ENCODE results near the gene CACNB2.
"Not testable (repeated sequence)": the region's sequence is repeated elsewhere in the genome, so short reads cannot be mapped to it uniquely, and the experiment has no call there.

Gene CACNB2

GRCh38 chr10:18557960-18558359, 417.7 kb downstream of the CACNB2 start:
- H3K4me3 ChIP-seq (ENCODE audit: low read length) = no peak overlapping the region
- no peak for TF ChIP-seq ZNF274 (IDR thresholded peaks at IDR 0.05; ENCODE audit: low read depth, low read length)

GRCh38 chr10:18561861-18562551, 421.8 kb downstream of the CACNB2 start:
- TF ChIP-seq ZNF274 (IDR thresholded peaks at IDR 0.05; ENCODE audit: low read depth, low read length) = no peak
- H3K4me3 ChIP-seq (ENCODE audit: low read length) = no peak overlapping the region

- no peak for TF ChIP-seq ZNF274 (IDR thresholded peaks at IDR 0.05; ENCODE audit: low read depth, low read length)
- no peak overlapping the region for H3K4me3 ChIP-seq (ENCODE audit: low read length)
Measured at GRCh38 chr10:18563003-18563726, 422.9 kb downstream of the CACNB2 start.

GRCh38 chr10:18565006-18565405, 424.8 kb downstream of the CACNB2 start:
- TF ChIP-seq ZNF274 (IDR thresholded peaks at IDR 0.05; ENCODE audit: low read depth, low read length) = no peak
- H3K4me3 ChIP-seq (ENCODE audit: low read length) = no peak overlapping the region

GRCh38 chr10:18566177-18566576, 426.0 kb downstream of the CACNB2 start:
- no peak for TF ChIP-seq ZNF274 (IDR thresholded peaks at IDR 0.05; ENCODE audit: low read depth, low read length)

GRCh38 chr10:18567343-18567856, 427.2 kb downstream of the CACNB2 start:
- no peak for TF ChIP-seq ZNF274 (IDR thresholded peaks at IDR 0.05; ENCODE audit: low read depth, low read length)
- no peak overlapping the region for H3K4me3 ChIP-seq (ENCODE audit: low read length)

More at GRCh38 chr10:18566177-18566576, 426.0 kb downstream of the CACNB2 start:
- H3K4me3 ChIP-seq (ENCODE audit: low read length) = no peak overlapping the region

- not testable (repeated sequence) for H3K4me3 ChIP-seq (ENCODE audit: low read length)
Measured at GRCh38 chr10:18570386-18570785, 430.2 kb downstream of the CACNB2 start.

GRCh38 chr10:18571076-18571475, 430.9 kb downstream of the CACNB2 start:
- no peak overlapping the region for H3K4me3 ChIP-seq (ENCODE audit: low read length)
- no peak for TF ChIP-seq ZNF274 (IDR thresholded peaks at IDR 0.05; ENCODE audit: low read depth, low read length)

- no peak overlapping the region for H3K4me3 ChIP-seq (ENCODE audit: low read length)
- TF ChIP-seq ZNF274 (IDR thresholded peaks at IDR 0.05; ENCODE audit: low read depth, low read length) = no peak
Measured at GRCh38 chr10:18571780-18572179, 431.6 kb downstream of the CACNB2 start.

- TF ChIP-seq ZNF274 (IDR thresholded peaks at IDR 0.05; ENCODE audit: low read depth, low read length) = no peak
- no peak overlapping the region for H3K4me3 ChIP-seq (ENCODE audit: low read length)
Measured at GRCh38 chr10:18572959-18573561, 432.8 kb downstream of the CACNB2 start.

- no peak overlapping the region for H3K4me3 ChIP-seq (ENCODE audit: low read length)
- TF ChIP-seq ZNF274 (IDR thresholded peaks at IDR 0.05; ENCODE audit: low read depth, low read length) = no peak
Measured at GRCh38 chr10:18576586-18576985, 436.4 kb downstream of the CACNB2 start.

- no peak for TF ChIP-seq ZNF274 (IDR thresholded peaks at IDR 0.05; ENCODE audit: low read depth, low read length)
- no peak overlapping the region for H3K4me3 ChIP-seq (ENCODE audit: low read length)
Measured at GRCh38 chr10:18577823-18578685, 437.8 kb downstream of the CACNB2 start.

GRCh38 chr10:18582803-18583202, 442.6 kb downstream of the CACNB2 start:
- TF ChIP-seq ZNF274 (IDR thresholded peaks at IDR 0.05; ENCODE audit: low read depth, low read length) = no peak
- H3K4me3 ChIP-seq (ENCODE audit: low read length) = no peak overlapping the region
